ENCODE data around the gene TRIOBP.

Gene TRIOBP

GRCh38 chr22:37684803-37685615 is 11.8 kb upstream of the TRIOBP start:
- Histone ChIP-seq H3K4me3 (ENCODE audit: severe bottlenecking) (no peak overlapping the region), H3K27ac (ENCODE audit: poor library complexity, severe bottlenecking) (no peak overlapping the region), H3K4me1 (ENCODE audit: insufficient read depth, poor library complexity, severe bottlenecking) (peaks cover 20% of the 10 kb centered on the region), H3K27me3 (ENCODE audit: insufficient read depth, poor library complexity, severe bottlenecking) (no peaks in the 10 kb centered on the region), H3K36me3 (ENCODE audit: low read depth) (peaks cover 17% of the 10 kb centered on the region), H3K9me3 (ENCODE audit: severe bottlenecking) (no peaks in the 10 kb centered on the region)
- no peak for DNase-seq (ENCODE audit: low spot score)
- no peak for ATAC-seq (ENCODE audit: low read depth)
- TF ChIP-seq CTCF (IDR thresholded peaks at IDR 0.05; ENCODE audit: poor library complexity, severe bottlenecking): no peak

GRCh38 chr22:37686002-37686982 is 10.6 kb upstream of the TRIOBP start, which contains the start of gene NOL12:
NOL12 (plus strand) TSS chr22:37686343; CDS start chr22:37686393, 50 bp downstream.
- peak within 1 kb of the TSS; percentile 64 for H3K27ac ChIP-seq (ENCODE audit: poor library complexity, severe bottlenecking)

GRCh38 chr22:37690407-37690806 is 6.4 kb upstream of the TRIOBP start:
- DNase-seq (ENCODE audit: low spot score) (no peak), ATAC-seq (ENCODE audit: low read depth) (no peak)
- peaks cover 22% of the 10 kb centered on the region for H3K4me1 ChIP-seq (ENCODE audit: insufficient read depth, poor library complexity, severe bottlenecking)
- peak overlapping the region; percentile 73 for H3K27ac ChIP-seq (ENCODE audit: poor library complexity, severe bottlenecking)
- H3K36me3 ChIP-seq (ENCODE audit: low read depth): peaks cover 37% of the 10 kb centered on the region
- no peaks in the 10 kb centered on the region for H3K9me3 ChIP-seq (ENCODE audit: severe bottlenecking)
- H3K27me3 ChIP-seq (ENCODE audit: insufficient read depth, poor library complexity, severe bottlenecking): no peaks in the 10 kb centered on the region
- no peak overlapping the region for H3K4me3 ChIP-seq (ENCODE audit: severe bottlenecking)
- no peak for TF ChIP-seq CTCF (IDR thresholded peaks at IDR 0.05; ENCODE audit: poor library complexity, severe bottlenecking)

More at GRCh38 chr22:37686002-37686982, 10.6 kb upstream of the TRIOBP start, which contains the start of gene NOL12:
- TF ChIP-seq CTCF (IDR thresholded peaks at IDR 0.05; ENCODE audit: poor library complexity, severe bottlenecking): no peak
- Histone ChIP-seq H3K36me3 (ENCODE audit: low read depth) (peaks cover 25% of the 10 kb centered on the region), H3K4me3 (ENCODE audit: severe bottlenecking) (peak within 1 kb of the TSS; percentile 87), H3K4me1 (ENCODE audit: insufficient read depth, poor library complexity, severe bottlenecking) (peaks cover 27% of the 10 kb centered on the region), H3K27me3 (ENCODE audit: insufficient read depth, poor library complexity, severe bottlenecking) (no peaks in the 10 kb centered on the region), H3K9me3 (ENCODE audit: severe bottlenecking) (no peaks in the 10 kb centered on the region)
- ATAC-seq (ENCODE audit: low read depth) (peak; percentile 59), DNase-seq (ENCODE audit: low spot score) (no peak)

GRCh38 chr22:37690901-37691504 is 5.8 kb upstream of the TRIOBP start:
- no peaks in the 10 kb centered on the region for H3K9me3 ChIP-seq (ENCODE audit: severe bottlenecking)
- H3K27me3 ChIP-seq (ENCODE audit: insufficient read depth, poor library complexity, severe bottlenecking): no peaks in the 10 kb centered on the region
- peak overlapping the region; percentile 73 for H3K27ac ChIP-seq (ENCODE audit: poor library complexity, severe bottlenecking)
- H3K4me3 ChIP-seq (ENCODE audit: severe bottlenecking): no peak overlapping the region
- ATAC-seq (ENCODE audit: low read depth): peak; percentile 85
- peaks cover 25% of the 10 kb centered on the region for H3K4me1 ChIP-seq (ENCODE audit: insufficient read depth, poor library complexity, severe bottlenecking)
- DNase-seq (ENCODE audit: low spot score): peak; percentile 93
- H3K36me3 ChIP-seq (ENCODE audit: low read depth): peaks cover 37% of the 10 kb centered on the region
- no peak for TF ChIP-seq CTCF (IDR thresholded peaks at IDR 0.05; ENCODE audit: poor library complexity, severe bottlenecking)

All from RWPE2 (cell line).